H1 (cell line): ENCODE results near the gene GTF2IRD1.

Source experiments
- CTCF ChIP-seq, 3 experiments: IDR thresholded peaks; 1 replicate in 2 of 3; 2 replicates in 1 of 3; pipeline versions ENCODE4 v1.5.1 to v1.6.1; 2011; ENCODE audit warnings: low read length in 3 of 3, mild to moderate bottlenecking in 3 of 3, inconsistent platforms in 2 of 3, low read depth in 1 of 3, moderate library complexity in 1 of 3; ENCODE audit not compliant: insufficient read depth in 1 of 3; ENCODE audit errors: control extremely low read depth in 1 of 3
- EP300 ChIP-seq, 2 experiments: IDR thresholded peaks; 1 replicate in 1 of 2; 2 replicates in 1 of 2; pipeline ENCODE4 v1.6.1; 2011 to 2012; ENCODE audit warnings: low read depth in 2 of 2, low read length in 2 of 2, mild to moderate bottlenecking in 2 of 2, borderline replicate concordance in 1 of 2, inconsistent platforms in 1 of 2, moderate library complexity in 1 of 2
- HDAC6 ChIP-seq: IDR thresholded peaks from one replicate; pipeline ENCODE4 v1.7.1; 2012; ENCODE audit warnings: low read depth, mild to moderate bottlenecking, inconsistent platforms, low read length, moderate library complexity
- POLR2A ChIP-seq, 2 experiments: IDR thresholded peaks; 1 replicate in 1 of 2; 2 replicates in 1 of 2; pipeline ENCODE4 v1.6.1; 2011; ENCODE audit warnings: low read depth in 2 of 2, low read length in 2 of 2, mild to moderate bottlenecking in 2 of 2; ENCODE audit errors: control extremely low read depth in 1 of 2
- POLR2AphosphoS5 ChIP-seq: IDR thresholded peaks from 2 replicates; pipeline ENCODE4 v1.6.1; 2011; ENCODE audit warnings: low read depth, low read length
- SUZ12 ChIP-seq: fragments of 200-600 bp; sonication (generic); IDR thresholded peaks from 2 replicates; pipeline ENCODE4 v1.6.1; 2012; ENCODE audit warnings: mild to moderate bottlenecking, inconsistent platforms, low read length, moderate library complexity, mixed read lengths
- USF2 ChIP-seq: IDR thresholded peaks from 2 replicates; pipeline ENCODE4 v1.6.1; 2011; ENCODE audit warnings: low read length, improper control_type of control experiment

DNA sequence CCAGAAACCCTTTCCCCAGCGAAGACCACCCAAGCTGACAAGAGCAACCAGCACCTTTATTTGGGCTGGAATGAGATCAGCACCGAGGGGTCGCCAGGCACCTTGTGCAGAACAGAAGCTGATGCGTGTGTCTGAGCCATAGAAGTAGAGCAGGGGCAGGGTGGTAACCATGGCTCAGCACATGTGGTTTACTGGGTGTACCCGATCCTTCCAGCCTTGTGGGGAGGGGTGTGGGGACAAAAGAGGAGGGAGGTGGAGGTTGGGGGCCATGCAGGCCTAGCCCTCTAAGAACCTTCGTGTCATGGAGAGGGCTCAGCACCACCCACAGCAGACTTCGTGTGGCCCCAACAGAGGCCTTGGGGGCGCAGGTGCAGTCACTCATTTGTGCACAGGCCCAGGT is 119.8 kb downstream of the GTF2IRD1 start:
- TF ChIP-seq CTCF (IDR thresholded peaks at IDR 0.05; ENCODE audit: control extremely low read depth in 1 of 3, insufficient read depth in 1 of 3, low read depth in 1 of 3, low read length in 3 of 3) (no peak), POLR2AphosphoS5 (no peak), HDAC6 (no peak), POLR2A (IDR thresholded peaks at IDR 0.05; ENCODE audit: control extremely low read depth in 1 of 2, low read depth in 2 of 2, low read length in 2 of 2) (no peak), USF2 (no peak), EP300 (IDR thresholded peaks at IDR 0.05; ENCODE audit: borderline replicate concordance in 1 of 2, low read depth in 2 of 2, low read length in 2 of 2) (no peak), SUZ12 (no peak)
